ENCODE results near the gene FEZ2.

Gene FEZ2

DNA sequence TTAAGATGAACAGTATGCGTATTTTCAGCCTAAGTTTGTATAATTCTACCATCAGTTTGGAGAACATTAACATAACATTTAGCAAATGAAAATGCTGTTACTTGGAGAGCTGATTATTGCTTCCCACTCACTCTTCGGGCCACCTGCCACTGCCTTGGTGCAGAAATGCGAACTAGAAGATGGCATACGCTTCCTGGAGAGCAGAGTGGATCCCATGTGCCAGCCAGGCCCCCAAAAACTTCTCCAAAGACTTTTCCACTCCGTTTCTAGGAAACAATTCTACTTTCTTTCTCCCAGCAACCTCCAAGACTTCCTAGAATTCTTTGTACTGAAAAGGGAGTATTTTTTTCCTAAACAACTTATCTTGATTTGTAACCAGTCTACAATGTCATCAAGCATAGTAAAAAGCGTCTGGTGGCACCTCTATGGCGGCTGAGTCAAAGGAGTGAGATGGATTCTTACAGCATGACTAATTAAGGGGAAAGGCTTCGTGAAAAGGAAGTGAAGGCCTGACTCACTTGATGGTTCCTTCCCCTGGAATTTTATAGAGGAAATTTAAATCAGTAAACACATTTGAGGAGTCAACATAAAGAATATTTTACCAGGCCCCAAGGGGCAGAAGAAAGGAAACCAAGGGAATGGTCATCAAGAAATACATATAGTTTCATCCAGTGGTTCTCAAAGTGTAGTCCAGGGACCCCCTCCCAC is 36.6 kb downstream of the FEZ2 start:
- Histone ChIP-seq H3K36me3 (ENCODE audit: insufficient read depth, low read length) (no peaks in the 10 kb centered on the region; the same call in 1 of the 2 replicates), H3K9ac (ENCODE audit: low read depth, low read length) (no peak overlapping the region)

GRCh38 chr2:36560726-36561125 is 37.2 kb downstream of the FEZ2 start:
- Histone ChIP-seq H3K36me3 (ENCODE audit: insufficient read depth, low read length) (no peaks in the 10 kb centered on the region; the same call in 1 of the 2 replicates), H3K4me1 (ENCODE audit: insufficient read depth, low read length) (peaks cover 56% of the 10 kb centered on the region), H3K9ac (ENCODE audit: low read depth, low read length) (no peak overlapping the region), H3K9me3 (ENCODE audit: control insufficient read depth, insufficient read depth, low read length) (no peaks in the 10 kb centered on the region)

More for the DNA sequence above, 36.6 kb downstream of the FEZ2 start:
- Histone ChIP-seq H3K4me1 (ENCODE audit: insufficient read depth, low read length) (peaks cover 56% of the 10 kb centered on the region), H3K9me3 (ENCODE audit: control insufficient read depth, insufficient read depth, low read length) (no peaks in the 10 kb centered on the region)

GRCh38 chr2:36559221-36559942 is 38.6 kb downstream of the FEZ2 start:
- Histone ChIP-seq H3K4me1 (ENCODE audit: insufficient read depth, low read length) (peaks cover 51% of the 10 kb centered on the region), H3K36me3 (ENCODE audit: insufficient read depth, low read length) (no peaks in the 10 kb centered on the region), H3K9ac (ENCODE audit: low read depth, low read length) (no peak overlapping the region), H3K9me3 (ENCODE audit: control insufficient read depth, insufficient read depth, low read length) (no peaks in the 10 kb centered on the region)

DNA sequence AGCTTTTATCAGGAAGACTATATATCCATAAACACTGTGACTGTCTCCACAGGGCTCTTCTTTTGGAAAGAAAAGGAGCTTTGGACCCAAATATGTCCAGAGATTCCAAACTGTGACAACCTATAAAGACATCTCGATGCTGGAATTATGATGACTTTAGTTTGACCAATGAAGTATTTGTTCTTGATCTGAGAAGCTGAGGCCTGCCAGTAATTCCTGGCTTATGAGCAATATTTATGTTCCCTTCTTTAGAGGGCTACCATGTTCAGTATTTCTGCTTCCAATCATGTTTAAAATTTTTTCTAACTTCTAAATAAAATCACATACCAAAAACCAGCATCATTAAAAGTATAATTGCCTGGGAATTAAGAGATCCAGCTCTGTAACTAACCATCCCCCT is 41.1 kb downstream of the FEZ2 start:
- no peak overlapping the region for H3K9ac ChIP-seq (ENCODE audit: low read depth, low read length)
- H3K4me1 ChIP-seq (ENCODE audit: insufficient read depth, low read length): peaks cover 28% of the 10 kb centered on the region
- H3K36me3 ChIP-seq (ENCODE audit: insufficient read depth, low read length): no peaks in the 10 kb centered on the region
- no peaks in the 10 kb centered on the region for H3K9me3 ChIP-seq (ENCODE audit: control insufficient read depth, insufficient read depth, low read length)

- Histone ChIP-seq H3K9me3 (ENCODE audit: control insufficient read depth, insufficient read depth, low read length) (no peaks in the 10 kb centered on the region), H3K4me1 (ENCODE audit: insufficient read depth, low read length) (peaks cover 18% of the 10 kb centered on the region), H3K9ac (ENCODE audit: low read depth, low read length) (no peak overlapping the region), H3K36me3 (ENCODE audit: insufficient read depth, low read length) (peaks cover 4% of the 10 kb centered on the region)
These were observed 42.2 kb downstream of the FEZ2 start for GRCh38 chr2:36555789-36556188.

- H3K9me3 ChIP-seq (ENCODE audit: control insufficient read depth, insufficient read depth, low read length): no peaks in the 10 kb centered on the region
- peaks cover 8% of the 10 kb centered on the region for H3K36me3 ChIP-seq (ENCODE audit: insufficient read depth, low read length)
These were observed 43.4 kb downstream of the FEZ2 start for GRCh38 chr2:36554531-36554930.

DNA sequence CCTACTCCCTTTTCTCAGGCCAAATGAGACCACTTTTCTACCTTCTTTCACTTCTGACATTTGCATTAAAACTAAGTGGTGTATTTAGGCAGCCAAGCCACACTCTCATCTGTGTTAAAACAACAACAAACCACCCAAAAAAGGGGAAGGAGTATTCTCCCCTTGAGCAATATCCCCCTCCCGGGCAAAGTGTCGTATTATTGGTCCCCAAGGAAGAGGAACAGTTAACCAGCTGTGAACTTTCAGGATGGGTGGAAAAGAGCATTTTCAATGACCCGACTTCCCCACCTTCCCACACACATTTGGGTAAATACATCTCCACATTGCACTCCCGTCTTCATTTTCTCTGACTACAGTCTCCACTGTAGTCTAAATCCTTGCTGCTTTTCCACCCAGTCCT is 44.3 kb downstream of the FEZ2 start:
- H3K9me3 ChIP-seq (ENCODE audit: control insufficient read depth, insufficient read depth, low read length): no peaks in the 10 kb centered on the region
- H3K4me1 ChIP-seq (ENCODE audit: insufficient read depth, low read length): no peaks in the 10 kb centered on the region
- no peak overlapping the region for H3K9ac ChIP-seq (ENCODE audit: low read depth, low read length)
- H3K36me3 ChIP-seq (ENCODE audit: insufficient read depth, low read length): peaks cover 13% of the 10 kb centered on the region

More at GRCh38 chr2:36554531-36554930, 43.4 kb downstream of the FEZ2 start:
- H3K4me1 ChIP-seq (ENCODE audit: insufficient read depth, low read length): peaks cover 7% of the 10 kb centered on the region; the same call in 1 of the 2 replicates
- H3K9ac ChIP-seq (ENCODE audit: low read depth, low read length): no peak overlapping the region

- Histone ChIP-seq H3K36me3 (ENCODE audit: insufficient read depth, low read length) (peaks cover 27% of the 10 kb centered on the region), H3K9ac (ENCODE audit: low read depth, low read length) (no peak overlapping the region), H3K9me3 (ENCODE audit: control insufficient read depth, insufficient read depth, low read length) (no peaks in the 10 kb centered on the region), H3K4me1 (ENCODE audit: insufficient read depth, low read length) (no peaks in the 10 kb centered on the region)
These were observed 48.0 kb downstream of the FEZ2 start for GRCh38 chr2:36550006-36550405.

- H3K4me1 ChIP-seq (ENCODE audit: insufficient read depth, low read length): no peaks in the 10 kb centered on the region
- H3K9me3 ChIP-seq (ENCODE audit: control insufficient read depth, insufficient read depth, low read length): no peaks in the 10 kb centered on the region
- H3K36me3 ChIP-seq (ENCODE audit: insufficient read depth, low read length): peaks cover 27% of the 10 kb centered on the region
- no peak overlapping the region for H3K9ac ChIP-seq (ENCODE audit: low read depth, low read length)
These were observed 48.8 kb downstream of the FEZ2 start for GRCh38 chr2:36549165-36549574.

DNA sequence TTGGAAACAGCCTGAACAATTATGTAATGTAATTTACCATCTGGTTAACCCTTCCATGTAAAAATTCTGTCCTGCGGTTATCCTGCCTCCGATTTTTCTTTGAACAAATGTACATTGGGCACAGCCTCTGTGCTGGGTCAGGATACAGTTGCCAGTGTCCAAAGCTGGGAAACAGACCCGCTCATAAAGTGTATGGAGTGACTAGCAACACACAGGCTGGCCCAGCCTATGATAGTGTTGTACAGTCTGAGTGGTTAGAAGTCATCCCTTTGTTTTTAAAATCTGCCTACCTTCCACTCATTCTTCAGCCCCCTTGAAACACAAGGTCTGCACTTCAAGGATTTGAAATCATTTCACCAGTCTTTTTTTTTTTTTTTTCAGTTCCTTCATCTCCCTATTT is 50.1 kb downstream of the FEZ2 start:
- H3K4me1 ChIP-seq (ENCODE audit: insufficient read depth, low read length): no peaks in the 10 kb centered on the region
- H3K36me3 ChIP-seq (ENCODE audit: insufficient read depth, low read length): peaks cover 32% of the 10 kb centered on the region
- H3K9me3 ChIP-seq (ENCODE audit: control insufficient read depth, insufficient read depth, low read length): no peaks in the 10 kb centered on the region
- H3K9ac ChIP-seq (ENCODE audit: low read depth, low read length): no peak overlapping the region

DNA sequence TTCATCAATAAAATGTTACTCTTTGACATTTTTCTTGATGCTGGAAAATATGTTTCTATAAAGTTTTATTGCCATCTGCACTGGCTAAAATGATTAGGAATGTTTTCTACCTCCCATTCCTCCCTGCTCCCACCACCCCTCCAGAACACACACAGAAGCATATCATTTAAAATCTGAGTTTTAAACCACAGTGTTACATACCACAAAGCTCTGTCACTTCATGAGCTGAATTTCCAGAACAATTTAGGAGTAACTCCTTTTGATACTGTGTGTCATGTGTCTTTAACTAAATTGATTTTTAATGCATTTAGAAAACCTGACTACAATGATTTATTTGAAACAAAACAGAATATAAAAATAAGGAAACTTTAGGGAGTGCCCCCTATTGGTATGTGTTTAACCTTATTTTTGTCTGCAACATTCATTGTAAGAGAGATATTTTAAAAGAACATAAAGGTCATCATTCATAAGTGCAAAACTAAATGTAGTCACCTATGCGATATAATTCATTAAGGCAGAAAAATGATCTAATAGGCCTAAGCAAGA is 52.0 kb downstream of the FEZ2 start:
- peaks cover 33% of the 10 kb centered on the region for H3K36me3 ChIP-seq (ENCODE audit: insufficient read depth, low read length)
- no peaks in the 10 kb centered on the region for H3K9me3 ChIP-seq (ENCODE audit: control insufficient read depth, insufficient read depth, low read length)
- no peaks in the 10 kb centered on the region for H3K4me1 ChIP-seq (ENCODE audit: insufficient read depth, low read length)
- H3K9ac ChIP-seq (ENCODE audit: low read depth, low read length): no peak overlapping the region

DNA sequence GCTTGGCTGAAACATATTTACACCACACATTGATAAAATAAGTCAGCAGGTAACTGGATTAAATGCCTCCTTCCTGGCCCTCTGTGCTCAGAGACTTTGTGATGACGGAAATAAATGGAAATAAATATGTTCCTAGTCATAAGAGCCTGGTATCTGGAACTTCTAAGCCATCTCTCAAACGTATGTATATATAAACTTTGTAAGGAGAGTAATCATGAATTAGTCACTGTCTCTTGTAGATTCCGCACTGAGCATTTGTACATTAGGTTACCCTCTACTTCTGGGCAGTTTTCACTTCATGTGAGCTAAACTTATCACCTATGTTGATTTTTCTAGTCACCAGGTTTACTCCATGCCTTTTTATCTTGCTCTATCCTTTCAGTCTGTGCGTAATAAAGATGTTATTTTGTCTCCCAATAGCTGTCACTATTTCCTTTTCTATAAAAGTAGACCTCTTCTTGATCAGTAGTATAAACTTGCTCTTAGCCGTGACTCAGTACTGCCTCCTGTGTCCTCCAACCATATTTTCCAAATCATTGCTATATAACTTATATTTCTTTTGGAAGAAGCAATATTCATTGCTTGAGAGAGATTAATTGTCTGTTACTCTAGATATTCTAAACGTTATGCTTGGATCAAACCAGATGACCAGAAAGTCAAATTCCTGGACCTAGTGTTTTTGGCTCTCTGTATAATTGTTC is 53.2 kb downstream of the FEZ2 start:
- H3K4me1 ChIP-seq (ENCODE audit: insufficient read depth, low read length): no peaks in the 10 kb centered on the region
- H3K9ac ChIP-seq (ENCODE audit: low read depth, low read length): no peak overlapping the region
- peaks cover 33% of the 10 kb centered on the region for H3K36me3 ChIP-seq (ENCODE audit: insufficient read depth, low read length)
- no peaks in the 10 kb centered on the region for H3K9me3 ChIP-seq (ENCODE audit: control insufficient read depth, insufficient read depth, low read length)

DNA sequence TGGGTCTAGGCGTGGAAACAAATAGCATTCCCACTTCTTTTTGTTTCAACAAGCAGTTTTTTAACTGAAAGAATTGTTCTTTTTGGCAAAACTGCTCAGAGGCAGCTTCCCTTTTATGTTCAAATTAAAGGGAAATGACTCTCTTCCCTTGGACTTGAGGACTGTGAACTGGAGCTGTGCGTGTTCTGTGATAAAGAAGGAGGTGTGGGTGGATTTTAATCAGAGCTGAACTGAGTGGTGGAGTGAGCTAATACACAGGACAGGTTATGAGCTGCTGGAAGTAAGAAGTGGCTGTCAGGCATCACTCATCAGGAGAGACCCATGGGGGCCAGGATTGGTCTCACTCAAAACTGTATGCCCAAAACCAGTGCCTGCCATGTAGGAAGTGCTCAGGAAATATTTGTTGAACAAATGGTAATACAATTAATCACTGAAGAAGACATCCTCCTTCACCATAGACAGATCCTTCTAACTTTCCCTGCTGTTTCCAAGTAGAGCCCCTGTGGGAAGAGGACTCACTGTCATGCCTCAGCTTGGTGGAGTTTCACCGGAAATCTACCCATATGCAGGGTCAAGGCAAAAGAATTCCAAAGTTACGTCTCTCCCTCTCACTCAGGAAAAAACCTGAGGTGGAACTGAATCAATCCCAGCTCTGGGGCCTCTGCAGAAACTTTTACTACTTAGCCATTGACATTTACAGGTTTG is 55.9 kb downstream of the FEZ2 start:
- Histone ChIP-seq H3K4me1 (ENCODE audit: insufficient read depth, low read length) (no peaks in the 10 kb centered on the region), H3K9me3 (ENCODE audit: control insufficient read depth, insufficient read depth, low read length) (no peaks in the 10 kb centered on the region), H3K36me3 (ENCODE audit: insufficient read depth, low read length) (peaks cover 29% of the 10 kb centered on the region), H3K9ac (ENCODE audit: low read depth, low read length) (no peak overlapping the region)

All from ES-I3 (cell line).